PC-9 (cell line): ENCODE data around the gene GATC.

Experiments
- CTCF ChIP-seq: fragments of 200-600 bp; sonication (generic); conservative IDR thresholded peaks from 2 replicates; pipeline ENCODE4 v1.6.1; 2017; ENCODE audit warnings: mixed run types, antibody characterized with exemption, mild to moderate bottlenecking, moderate library complexity
- EZH2 ChIP-seq: fragments of 200-600 bp; sonication (generic); IDR thresholded peaks from 2 replicates; pipeline ENCODE4 v1.8.0; 2017; ENCODE audit warnings: antibody characterized with exemption, low read depth

GRCh38 chr12:120438495-120439198 lies 7.6 kb upstream of the GATC start:
- TF ChIP-seq CTCF: no peak
- TF ChIP-seq EZH2: no peak
